HL-60 (cell line): ENCODE measurements around the gene LAMTOR1.

Experiments used
- DNase-seq, 2 experiments: peaks; one replicate each; pipeline ENCODE4 v3.0.0-alpha.2; 2010 to 2020; ENCODE audit warnings: low read depth in 1 of 2, low spot score in 1 of 2
- H3K27ac ChIP-seq: fragments of 250-450 bp; sonication (Bioruptor Pico); replicated peaks from 2 replicates; pipeline ENCODE4 v1.5.1; 2020; ENCODE audit warnings: mild to moderate bottlenecking, moderate library complexity
- H3K27me3 ChIP-seq: fragments of 250-450 bp; sonication (Bioruptor Pico); 2 replicates; pipeline ENCODE4 v1.5.1; 2021; ENCODE audit warnings: mild to moderate bottlenecking, moderate library complexity; ENCODE audit not compliant: insufficient read depth, poor library complexity, severe bottlenecking
- H3K4me3 ChIP-seq: replicated peaks from 2 replicates; pipeline ENCODE4 v1.5.1; 2011; ENCODE audit warnings: mild to moderate bottlenecking, control low read depth, low read length; ENCODE audit not compliant: insufficient read depth
- CTCF ChIP-seq: IDR thresholded peaks from one replicate; pipeline ENCODE4 v1.5.1; 2011; ENCODE audit warnings: low read length, control low read depth, inconsistent platforms; ENCODE audit not compliant: insufficient read depth
- GABPA ChIP-seq: IDR thresholded peaks from 2 replicates; pipeline ENCODE4 v1.6.1; 2012; ENCODE audit warnings: low read depth
- POLR2AphosphoS5 ChIP-seq: IDR thresholded peaks from 2 replicates; pipeline ENCODE4 v1.6.1; 2012; ENCODE audit warnings: low read depth
- REST ChIP-seq: IDR thresholded peaks from 2 replicates; pipeline ENCODE4 v1.6.1; 2012; ENCODE audit warnings: low read depth; ENCODE audit not compliant: insufficient replicate concordance
- SPI1 ChIP-seq: IDR thresholded peaks from 2 replicates; pipeline ENCODE4 v1.6.1; 2012; ENCODE audit warnings: low read depth, mild to moderate bottlenecking, borderline replicate concordance
- microRNA-seq: library from miRNA; unstranded; fragments of <30 nt; microRNA quantifications from one replicate; pipeline ENCODE4, GENCODE V29; 2018

LAMTOR1 gene

GRCh38 chr11:72048766-72049460 lies 54.2 kb downstream of the LAMTOR1 start:
- H3K4me3 ChIP-seq, result no peak overlapping the region
- TF ChIP-seq POLR2AphosphoS5 (no peak), REST (no peak), SPI1 (no peak), CTCF (no peak), GABPA (no peak)
- DNase-seq, result no peak
- H3K27ac ChIP-seq, result no peak overlapping the region
- H3K27me3 ChIP-seq, result no peaks in the 10 kb centered on the region

Small RNA genes within 50 kb of the gene (microRNA-seq; reads per million reads assigned to microRNA genes)
- gene MIR3165, result 4.8 reads per million, percentile 14 among the genes with 10 or more reads in this experiment
